HTR-8/SVneo (cell line): ENCODE data around the gene USP43.
"Not testable (repeated sequence)": the region's sequence is repeated elsewhere in the genome, so short reads cannot be mapped to it uniquely, and the experiment has no call there.

Source experiments
- DNase-seq: peaks from one replicate; pipeline ENCODE4 v3.0.0; 2011; ENCODE audit warnings: low spot score, mixed read lengths; ENCODE audit not compliant: insufficient read length
- FAIRE-seq: peaks from 2 replicates; lab custom pipeline; 2011; peaks lifted over from hg19 to GRCh38; lab: Jason Lieb, UNC

The USP43 gene

DNA sequence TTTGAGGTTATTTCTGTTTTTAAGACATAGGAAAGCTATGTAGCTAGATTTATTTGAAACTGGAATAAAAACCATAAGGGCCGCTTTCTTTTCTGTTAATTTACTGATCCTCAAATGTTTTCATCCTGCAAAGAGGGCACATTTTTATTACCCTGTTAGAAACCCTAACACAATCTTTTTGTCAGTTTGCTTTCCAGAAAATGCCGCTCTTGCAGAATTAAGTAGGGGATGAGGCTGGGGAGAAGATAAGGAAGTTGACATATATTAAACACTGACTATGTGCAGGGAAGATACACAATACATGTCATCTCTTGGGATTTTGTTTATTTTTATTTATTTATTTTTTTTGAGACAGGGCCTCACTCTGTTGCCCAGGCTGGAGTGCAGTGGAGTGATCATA lies 15.7 kb downstream of the USP43 start:
- FAIRE-seq (no peak), DNase-seq (no peak)

DNA sequence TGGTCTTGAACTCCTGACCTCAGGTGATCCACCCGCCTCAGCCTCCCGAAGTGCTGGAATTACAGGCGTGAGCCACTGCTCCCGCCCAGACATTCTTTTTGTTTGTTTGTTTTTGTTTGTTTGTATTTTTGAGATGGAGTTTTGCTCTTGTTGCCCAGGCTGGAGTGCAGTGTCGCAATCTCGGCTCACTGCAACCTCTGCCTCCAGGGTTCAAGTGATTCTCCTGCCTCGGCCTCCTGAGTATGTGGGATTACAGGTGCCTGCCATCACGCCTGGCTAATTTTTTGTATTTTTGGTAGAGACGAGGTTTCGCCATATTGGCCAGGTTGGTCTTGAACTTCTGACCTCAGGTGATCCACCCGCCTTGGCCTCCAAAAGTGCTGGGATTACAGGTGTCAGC lies 18.2 kb downstream of the USP43 start:
- not testable (repeated sequence) for FAIRE-seq, DNase-seq

DNA sequence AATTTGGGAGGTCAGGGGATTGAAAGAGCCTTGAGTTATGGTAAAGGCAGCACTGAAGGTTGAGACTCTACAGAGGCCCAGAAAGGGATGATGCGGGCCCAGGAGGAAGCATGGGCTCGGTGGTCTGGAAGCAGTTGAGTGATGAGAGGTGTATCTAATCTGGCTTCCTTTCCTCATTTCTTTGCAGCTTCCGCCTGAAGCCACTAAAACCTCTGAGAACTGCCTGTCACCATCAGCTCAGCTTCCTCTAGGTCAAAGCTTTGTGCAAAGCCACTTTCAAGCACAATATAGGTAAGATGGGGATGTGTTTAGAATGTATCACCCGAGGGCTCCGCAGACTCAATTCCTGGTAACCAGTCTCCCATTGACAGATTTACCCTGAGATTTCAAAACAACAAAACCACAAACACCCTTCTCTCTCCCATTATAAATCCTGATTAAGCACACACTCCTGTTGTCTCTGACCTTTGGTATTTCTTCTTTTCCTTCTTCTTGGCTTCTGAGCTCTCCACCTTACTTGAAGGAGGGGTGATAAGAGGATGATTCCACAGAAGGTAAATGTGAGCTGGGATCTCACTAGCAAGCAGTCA lies 21.2 kb downstream of the USP43 start:
- DNase-seq, result no peak
- no peak for FAIRE-seq

DNA sequence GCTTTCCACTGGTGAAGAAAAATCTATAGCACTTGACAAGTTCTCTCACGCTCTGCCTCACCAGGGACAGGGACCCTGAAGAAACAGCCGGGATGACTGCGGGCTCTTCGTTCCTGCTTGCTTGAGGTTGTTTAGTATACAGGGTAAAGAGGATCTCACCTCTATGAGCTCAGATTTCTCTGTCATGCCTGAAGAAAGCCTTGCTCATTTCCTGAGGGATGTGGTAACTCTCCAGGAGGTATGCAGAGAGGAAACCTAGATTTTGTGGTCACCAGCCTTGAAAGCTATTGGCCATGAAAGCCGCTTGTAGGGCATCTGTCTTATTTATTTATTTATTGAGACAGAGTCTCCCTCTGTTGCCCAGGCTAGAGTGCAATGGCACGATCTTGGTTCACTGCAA lies 23.2 kb downstream of the USP43 start:
- DNase-seq (peak; percentile 33), FAIRE-seq (no peak)

DNA sequence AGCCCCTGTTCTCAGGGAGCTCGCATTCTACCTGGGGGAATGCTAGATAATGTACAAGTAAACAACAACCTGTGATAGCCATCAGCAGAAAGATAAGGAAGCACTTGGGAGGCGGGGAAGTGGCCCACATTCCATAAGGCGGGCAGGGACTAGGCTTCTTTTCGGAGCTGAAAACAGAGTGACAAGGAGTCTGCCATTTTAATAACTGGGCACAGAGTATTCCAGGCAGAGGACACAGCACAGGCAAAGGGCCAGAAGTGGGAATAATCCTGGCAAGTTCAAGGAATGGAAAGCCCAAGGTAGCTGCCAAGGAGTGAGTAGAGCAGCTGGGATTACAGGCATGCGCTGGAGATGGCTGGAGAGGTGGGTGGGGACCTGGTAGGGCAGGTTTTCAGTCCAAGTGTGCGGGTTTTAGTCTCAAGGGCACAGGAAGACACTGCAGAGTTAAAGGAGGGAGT lies 24.3 kb downstream of the USP43 start:
- FAIRE-seq (no peak), DNase-seq (no peak)

DNA sequence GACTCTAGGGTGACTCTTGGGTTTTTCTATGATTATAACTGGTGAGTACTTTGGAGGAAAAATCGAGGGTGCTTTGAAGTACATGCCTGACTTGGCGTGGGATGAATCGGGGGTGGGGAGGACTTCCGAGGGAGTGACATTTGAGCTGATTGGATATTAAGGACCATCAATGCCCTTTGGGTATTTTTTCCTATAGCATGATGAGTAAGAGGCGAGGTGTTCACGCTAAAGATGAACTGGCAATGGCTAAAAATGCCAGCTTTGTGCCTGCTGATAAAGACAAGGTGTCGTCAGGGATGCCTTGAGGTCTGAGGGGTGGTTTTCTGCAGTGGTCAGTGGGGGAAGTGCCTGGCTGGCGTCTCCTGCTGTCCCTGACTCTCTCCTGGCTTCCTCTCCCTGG lies 25.3 kb downstream of the USP43 start:
- FAIRE-seq, result no peak
- DNase-seq, result no peak

DNA sequence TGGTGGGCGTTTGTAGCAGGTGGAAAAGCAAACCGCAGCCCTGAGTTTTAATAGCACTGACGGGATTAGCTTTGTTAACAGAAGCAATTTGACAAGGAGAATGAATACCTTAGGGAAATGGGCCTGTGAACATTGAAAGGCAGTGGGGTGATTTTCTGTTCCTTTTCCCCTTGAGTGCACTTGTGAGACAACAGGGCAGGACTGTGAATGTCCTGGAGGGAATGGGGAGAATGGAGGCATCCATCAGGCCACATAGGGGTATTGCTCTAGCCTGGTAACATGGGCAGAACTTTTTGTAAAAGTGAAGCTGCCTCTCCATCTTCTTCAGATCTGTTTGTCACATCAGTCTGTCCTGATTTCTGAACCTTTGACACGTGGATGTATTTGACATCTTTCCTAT lies 26.2 kb downstream of the USP43 start:
- DNase-seq, result no peak
- FAIRE-seq, result no peak

DNA sequence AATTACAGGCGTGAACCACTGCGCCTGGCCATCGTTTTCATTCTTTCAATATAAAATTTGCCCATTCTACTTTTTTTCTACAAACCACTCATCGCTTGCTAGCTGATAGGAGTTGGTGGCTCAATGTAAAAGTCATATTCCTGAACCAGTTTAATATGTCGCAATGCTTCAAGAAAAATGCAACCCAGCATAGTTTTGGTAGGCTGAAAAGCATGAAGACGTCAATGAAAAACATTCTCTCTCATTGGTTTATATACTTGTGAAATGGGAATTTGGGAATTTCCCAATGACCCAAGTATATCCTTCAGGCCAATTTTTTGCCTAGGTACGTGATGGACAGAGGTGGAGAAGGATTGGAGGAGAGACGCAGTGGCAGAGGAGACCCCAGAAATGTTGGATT lies 26.9 kb downstream of the USP43 start:
- FAIRE-seq, result no peak
- no peak for DNase-seq

DNA sequence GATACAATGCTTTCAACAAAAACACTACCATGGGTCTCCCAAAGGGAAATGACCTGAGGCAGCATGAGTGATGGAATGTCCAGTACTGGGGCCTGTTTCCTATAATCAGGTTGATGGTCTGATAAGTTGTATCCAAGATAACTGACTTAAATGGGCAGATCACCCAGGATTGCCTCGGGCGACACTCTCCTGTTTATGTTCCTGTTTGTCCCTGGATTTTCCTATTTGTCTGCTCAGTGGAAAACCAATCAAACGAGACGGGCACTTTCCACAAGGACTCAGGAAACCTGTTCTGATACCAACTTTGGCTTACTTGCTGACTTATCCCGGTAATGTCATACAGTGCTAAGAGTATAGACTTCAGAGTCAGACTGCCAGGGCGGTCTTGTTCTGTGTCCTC lies 27.4 kb downstream of the USP43 start:
- FAIRE-seq (no peak), DNase-seq (no peak)

DNA sequence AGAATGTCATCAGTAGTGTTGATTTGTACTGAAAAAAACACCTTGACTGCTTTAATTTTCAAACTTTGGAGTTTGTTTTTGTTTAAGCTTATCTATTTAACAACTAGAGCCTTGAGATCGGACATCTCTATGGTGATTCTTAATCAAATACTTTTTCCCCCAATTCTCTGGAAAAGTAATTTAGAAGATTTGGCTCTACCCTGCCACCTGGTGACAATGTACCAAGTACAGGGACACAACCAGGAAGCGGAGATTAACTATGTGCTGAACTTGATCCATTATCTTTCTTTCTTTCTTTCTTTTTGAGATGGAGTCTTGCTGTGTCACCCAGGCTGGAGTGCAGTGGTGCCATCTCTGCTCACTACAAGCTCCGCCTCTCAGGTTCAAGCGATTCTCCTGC lies 30.8 kb downstream of the USP43 start:
- FAIRE-seq (no peak), DNase-seq (no peak)

DNA sequence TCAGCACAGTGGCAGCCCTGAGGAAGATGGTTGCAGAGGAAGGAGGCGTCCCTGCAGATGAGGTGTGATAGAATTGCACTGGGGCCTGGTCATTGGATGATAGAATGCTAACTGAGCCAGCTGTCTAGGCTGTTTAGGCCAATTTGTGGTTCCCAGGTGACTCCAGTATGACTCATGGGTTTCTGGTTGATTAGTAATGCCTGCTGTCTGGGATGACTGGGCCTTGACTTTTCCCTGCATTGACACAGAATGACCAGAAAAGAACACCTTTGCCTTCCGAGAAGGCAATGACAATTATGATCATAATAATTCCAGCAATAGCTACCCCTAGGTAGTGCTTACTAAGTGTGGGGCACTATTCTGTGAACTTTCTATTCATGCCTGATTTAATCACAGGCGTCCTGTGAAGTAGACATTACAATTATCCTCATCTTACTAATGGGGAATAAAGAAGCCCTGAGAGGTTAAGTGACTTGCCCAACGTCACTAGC lies 31.5 kb downstream of the USP43 start:
- no peak for FAIRE-seq
- peak; percentile 26 for DNase-seq

DNA sequence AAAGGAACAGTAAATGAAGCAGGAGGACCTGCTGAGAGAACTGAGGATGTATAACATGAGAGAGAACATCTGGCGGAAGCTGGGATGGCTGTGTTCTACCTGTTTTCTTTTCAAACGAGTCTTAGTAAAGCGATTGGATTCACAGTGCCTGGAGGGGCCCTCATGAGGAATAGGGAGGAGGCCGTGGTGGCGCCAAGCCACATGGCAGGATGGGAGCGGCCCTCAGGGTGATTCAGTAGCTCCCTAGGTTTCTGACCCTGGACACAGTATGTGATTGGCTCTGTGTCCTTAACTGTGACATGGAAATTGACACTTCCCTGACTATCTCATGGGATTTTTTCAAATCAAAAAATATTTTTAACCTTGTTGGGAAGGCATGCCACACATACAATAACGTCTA lies 32.1 kb downstream of the USP43 start:
- no peak for FAIRE-seq
- DNase-seq, result no peak

DNA sequence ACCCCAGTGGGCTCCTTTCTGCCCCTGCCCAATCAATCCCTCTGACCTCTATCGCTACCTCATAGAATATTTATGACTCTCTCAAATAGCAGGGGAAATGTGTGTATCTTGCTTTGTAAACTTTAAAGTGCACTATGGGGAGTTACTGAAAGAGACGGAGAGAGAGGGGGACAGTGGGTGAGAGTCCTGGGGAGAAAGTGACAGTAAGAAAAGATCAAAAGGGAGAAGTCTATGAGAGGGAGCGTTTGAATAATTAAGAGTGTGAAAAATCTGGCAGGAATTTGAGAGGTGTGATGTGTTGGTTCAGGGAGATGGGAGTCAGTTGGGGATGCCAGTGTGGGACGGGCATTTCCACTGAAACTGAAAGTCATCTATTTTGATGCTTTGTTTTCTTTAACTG lies 32.6 kb downstream of the USP43 start:
- DNase-seq (no peak), FAIRE-seq (no peak)

DNA sequence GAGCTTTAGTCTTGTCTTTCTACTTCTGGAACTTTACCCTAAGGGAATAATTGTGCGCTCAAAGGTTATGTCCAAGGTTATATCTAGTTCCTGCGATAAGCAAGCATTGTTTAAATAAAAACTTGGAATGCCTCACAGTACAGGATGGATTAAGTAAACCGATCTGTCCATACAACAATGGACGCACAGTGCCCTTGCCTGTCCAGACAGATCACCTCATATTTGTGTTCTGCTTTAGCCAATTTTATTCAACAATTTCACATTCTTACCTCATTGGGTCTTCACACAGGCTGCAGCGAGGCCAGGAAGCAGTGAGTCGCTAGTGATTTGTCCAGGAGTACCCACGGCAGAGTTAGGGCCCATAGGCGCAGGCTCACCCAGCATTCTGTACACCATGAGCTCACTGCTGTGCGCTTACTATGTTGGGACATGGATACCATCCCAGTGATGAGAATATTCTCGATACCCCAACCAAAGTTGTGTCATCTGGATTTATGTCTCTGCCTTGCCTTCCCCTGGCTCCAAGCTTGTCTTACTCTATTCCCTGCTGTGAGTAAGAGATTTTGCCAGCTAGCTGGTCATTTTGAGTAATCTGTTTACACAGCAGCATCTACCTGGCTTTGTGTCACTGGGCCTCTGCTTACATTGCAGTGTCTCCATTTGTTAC lies 39.8 kb downstream of the USP43 start:
- no peak for DNase-seq
- peak; percentile 28 for FAIRE-seq

DNA sequence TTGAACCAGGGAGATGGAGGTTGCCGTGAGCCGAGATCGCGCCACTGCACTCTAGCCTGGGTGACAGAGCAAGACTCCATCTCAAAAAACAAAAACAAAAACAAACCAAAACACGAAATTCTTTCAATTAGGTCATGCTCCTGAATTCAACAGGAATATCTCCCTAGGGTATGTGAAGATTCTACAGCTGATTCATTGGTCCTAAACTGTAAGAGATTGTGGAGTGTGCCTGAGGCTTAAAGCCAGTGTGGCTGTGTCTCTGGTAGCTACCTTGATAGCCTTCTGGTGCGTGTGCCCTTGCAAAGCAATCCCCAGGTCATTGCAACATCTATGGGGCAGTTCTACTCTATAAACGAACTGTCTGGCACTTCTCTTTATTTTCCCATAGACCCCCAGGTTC lies 48.4 kb downstream of the USP43 start:
- no peak for DNase-seq
- FAIRE-seq, result no peak

DNA sequence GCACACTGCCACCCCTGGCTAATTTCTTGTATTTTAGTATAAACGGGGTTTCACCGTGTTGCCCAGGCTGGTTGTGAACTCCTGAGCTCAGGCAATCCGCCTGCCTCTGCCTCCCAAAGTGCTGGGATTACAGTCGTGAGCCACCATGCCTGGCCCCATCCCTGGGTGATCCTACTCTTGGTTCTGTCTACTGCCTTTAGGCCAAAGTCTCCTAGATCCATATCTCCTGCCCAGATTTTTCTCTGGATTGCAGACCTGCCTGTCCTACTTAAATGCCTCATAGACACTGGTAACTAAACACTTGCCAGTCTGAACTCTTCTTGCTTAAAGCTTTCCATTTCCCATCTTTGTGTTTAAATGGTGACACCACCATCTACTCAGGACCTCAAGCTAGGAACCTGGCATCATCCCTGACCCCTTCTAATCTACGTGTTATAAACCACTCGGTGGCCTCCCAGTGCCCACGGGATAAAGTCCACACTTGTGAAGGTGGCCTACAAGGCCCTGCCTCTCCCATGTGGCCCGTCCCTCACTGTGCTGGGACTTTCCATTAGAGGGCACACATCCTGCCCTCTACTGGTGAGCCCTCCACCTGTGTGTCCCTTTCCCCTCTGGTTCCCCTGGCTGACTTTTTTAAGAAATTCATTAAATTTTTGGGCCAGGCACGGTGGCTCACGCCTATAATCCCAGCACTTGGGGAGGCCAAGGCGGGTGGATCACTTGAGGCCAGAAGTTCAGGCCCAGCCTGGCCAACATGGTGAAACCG lies 51.1 kb downstream of the USP43 start:
- FAIRE-seq (no peak), DNase-seq (no peak)

DNA sequence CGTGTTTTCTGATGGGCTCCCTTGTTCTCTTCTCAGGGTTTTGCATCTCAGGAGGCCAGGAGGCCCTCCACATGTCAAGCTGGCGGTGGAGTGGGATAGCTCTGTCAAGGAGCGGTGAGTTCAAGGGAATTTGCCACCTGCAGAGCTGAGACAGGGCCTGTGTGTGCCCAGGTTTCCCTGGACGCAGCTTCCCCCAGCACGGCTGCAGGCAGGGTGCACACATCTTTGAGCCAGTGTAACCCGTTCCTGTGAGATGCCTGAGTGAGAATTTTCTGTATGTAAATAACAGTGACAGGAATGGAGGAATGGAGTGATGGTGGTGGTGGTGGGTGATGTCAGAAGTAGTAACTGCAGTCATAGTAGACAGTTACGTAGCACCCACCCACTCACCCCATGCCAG lies 54.8 kb downstream of the USP43 start:
- FAIRE-seq (no peak), DNase-seq (no peak)

DNA sequence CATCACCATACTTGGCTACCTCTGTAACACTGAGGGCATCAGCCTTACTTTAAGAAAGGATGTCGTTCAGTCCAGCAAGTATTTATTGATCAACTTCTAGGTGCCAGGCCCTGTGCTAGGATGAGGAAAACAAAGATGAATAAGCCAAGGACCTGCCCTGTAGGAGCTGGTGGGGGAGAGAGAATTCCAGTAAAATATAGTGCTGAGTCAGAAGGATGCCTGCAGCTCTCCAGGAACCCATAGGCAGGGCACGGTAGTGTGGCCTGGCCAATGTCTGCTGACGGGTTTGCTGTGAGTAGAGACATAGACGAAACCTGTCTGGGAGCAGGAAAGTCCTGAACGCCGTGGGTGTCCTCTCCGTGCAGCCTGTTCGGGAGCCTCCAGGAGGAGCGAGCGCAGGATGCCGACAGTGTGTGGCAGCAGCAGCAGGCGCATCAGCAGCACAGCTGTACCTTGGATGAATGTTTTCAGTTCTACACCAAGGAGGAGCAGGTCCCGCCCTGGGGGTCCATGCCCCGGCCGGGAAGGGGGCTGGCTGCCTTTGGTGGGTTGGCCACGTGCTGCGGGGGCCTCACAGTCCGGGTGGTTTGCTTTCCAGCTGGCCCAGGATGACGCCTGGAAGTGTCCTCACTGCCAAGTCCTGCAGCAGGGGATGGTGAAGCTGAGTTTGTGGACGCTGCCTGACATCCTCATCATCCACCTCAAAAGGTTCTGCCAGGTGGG lies 55.6 kb downstream of the USP43 start:
- FAIRE-seq (no peak), DNase-seq (no peak)

DNA sequence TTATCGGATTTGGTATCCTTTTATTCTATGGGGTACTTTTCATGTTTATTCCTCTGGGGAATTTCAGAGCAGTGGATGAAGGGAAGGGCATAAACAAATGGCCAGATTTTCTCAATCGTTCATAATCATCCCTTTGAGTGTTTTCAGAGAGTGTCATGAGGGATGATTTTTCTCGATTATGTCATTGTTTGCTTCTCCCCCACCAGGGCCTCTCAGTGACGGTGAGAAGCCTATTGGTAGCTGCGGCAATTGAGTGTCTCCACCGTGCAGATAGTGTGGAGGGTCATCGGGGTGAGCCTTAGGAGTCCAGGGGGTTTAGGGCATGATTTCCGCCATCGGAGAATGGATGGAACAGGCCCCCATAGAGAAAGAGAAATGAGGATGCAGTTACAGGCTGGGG lies 57.2 kb downstream of the USP43 start:
- FAIRE-seq, result no peak
- no peak for DNase-seq

DNA sequence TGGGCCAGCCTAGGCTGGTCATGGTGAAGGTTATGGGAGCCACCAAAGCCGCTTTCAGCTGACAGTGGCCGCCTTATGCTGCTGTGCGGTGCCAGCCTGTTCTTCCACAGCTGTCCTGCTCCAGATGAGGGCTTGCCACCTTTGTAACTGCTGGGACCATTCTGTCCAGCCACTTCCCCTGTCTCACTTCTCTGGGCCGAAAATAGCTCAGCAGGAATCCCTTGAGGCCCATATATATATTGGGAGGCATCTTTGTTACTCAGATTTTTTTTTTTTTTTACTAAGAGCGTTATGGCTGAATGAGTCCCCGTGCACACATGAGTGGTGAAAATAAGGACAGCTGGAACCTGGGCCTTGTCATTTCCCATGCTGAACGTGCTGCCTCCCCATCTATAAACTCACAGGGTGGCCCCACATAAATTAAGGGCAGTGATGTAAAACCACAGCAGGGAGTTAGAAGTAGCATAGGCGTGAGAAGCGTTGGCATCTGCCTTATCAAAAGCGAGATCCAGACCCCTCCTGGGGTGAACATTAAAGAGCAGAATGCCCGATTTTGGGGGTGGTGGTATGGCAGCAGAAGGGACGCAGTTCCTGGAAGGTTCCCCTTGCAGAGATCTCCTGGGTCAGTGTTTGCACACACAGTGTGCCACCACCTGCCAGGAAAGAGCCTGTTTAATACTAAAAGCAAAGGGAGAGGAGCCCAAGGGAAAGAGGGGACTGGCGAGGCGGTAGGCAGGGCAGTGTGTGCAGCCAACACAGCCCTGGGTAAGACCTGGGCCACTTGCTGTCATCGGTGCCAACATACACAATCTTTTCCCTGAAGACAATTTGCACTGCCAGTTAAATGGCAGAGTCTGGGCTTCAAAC lies 57.8 kb downstream of the USP43 start:
- no peak for DNase-seq
- FAIRE-seq, result no peak
